ENCODE data around the gene MBOAT1.
"Not testable (repeated sequence)": the region's sequence is repeated elsewhere in the genome, so short reads cannot be mapped to it uniquely, and the experiment has no call there.

MBOAT1 gene

GRCh38 chr6:20202324-20202658 lies 10.0 kb downstream of the MBOAT1 start:
- DNase-seq = no peak

GRCh38 chr6:20200761-20201630 lies 11.3 kb downstream of the MBOAT1 start:
- DNase-seq = peak; percentile 97

GRCh38 chr6:20198775-20199174 lies 13.5 kb downstream of the MBOAT1 start:
- DNase-seq = no peak

- no peak for DNase-seq
Measured at GRCh38 chr6:20198156-20198774, 14.0 kb downstream of the MBOAT1 start.

- no peak for DNase-seq
Measured at GRCh38 chr6:20197251-20197650, 15.0 kb downstream of the MBOAT1 start.

- DNase-seq = peak; percentile 55
Measured at GRCh38 chr6:20192625-20193024, 19.6 kb downstream of the MBOAT1 start.

GRCh38 chr6:20191992-20192391 lies 20.3 kb downstream of the MBOAT1 start:
- DNase-seq = no peak

- no peak for DNase-seq
Measured at GRCh38 chr6:20188630-20189075, 23.6 kb downstream of the MBOAT1 start.

- DNase-seq = no peak
Measured at GRCh38 chr6:20186981-20187380, 25.3 kb downstream of the MBOAT1 start.

- DNase-seq = no peak
Measured at GRCh38 chr6:20183706-20184105, 28.6 kb downstream of the MBOAT1 start.

- DNase-seq = peak; percentile 99
Measured at GRCh38 chr6:20182926-20183521, 29.2 kb downstream of the MBOAT1 start.

- no peak for DNase-seq
Measured at GRCh38 chr6:20182069-20182468, 30.2 kb downstream of the MBOAT1 start.

- DNase-seq = peak; percentile 52
Measured at GRCh38 chr6:20180935-20181334, 31.3 kb downstream of the MBOAT1 start.

- DNase-seq = not testable (repeated sequence)
Measured at GRCh38 chr6:20179287-20180045, 32.8 kb downstream of the MBOAT1 start.

GRCh38 chr6:20178327-20178726 lies 33.9 kb downstream of the MBOAT1 start:
- DNase-seq = no peak

- no peak for DNase-seq
Measured at GRCh38 chr6:20175810-20176410, 36.4 kb downstream of the MBOAT1 start.

GRCh38 chr6:20173833-20174792 lies 38.2 kb downstream of the MBOAT1 start:
- no peak for DNase-seq

- DNase-seq = no peak
Measured at GRCh38 chr6:20172842-20173456, 39.3 kb downstream of the MBOAT1 start.

GRCh38 chr6:20170455-20171148 lies 41.7 kb downstream of the MBOAT1 start:
- DNase-seq = no peak

- no peak for DNase-seq
Measured at GRCh38 chr6:20169786-20170185, 42.5 kb downstream of the MBOAT1 start.

All from NCI-H2029 (cell line).